Measurements from ENCODE around the gene RHOD.

RHOD gene

DNA sequence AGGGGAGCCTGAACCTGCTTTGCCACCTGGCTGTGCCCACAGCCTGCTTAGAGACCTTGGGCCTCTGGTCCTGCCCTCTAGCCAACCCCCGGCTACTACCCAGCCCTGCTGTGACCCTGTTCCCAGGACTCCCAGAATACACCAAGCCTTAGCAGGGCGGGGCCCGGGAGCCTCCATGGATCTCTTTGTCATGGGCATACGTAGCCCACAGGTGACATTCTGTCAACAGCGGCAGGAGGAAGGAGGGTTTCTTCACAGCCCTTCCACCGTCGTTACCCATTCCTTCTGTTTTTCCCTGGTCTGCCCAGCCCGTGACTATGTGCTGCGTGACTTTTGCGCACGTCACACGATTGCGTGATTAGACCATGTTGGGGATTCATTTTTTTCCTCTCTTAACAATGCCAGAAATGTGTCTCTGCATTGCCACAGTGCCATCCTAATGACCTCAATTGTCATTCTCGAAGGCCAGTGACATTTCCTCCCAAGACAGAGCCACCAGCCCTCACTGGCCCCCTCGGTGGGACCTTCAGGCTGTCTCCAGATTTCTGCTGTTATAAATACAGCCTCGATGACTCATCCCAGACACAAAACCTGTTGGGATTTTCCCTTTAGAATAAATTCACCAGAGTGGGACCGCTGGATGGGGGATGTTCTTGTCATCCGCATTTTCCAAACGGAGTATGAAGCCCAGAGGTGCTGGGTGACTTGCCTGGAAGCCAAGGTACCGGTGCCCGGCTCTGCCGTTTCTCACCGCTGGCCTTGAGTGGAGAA, 24.7 kb upstream of the RHOD start:
- DNase-seq (ENCODE audit: low read depth in 2 of 2), result no peak

DNA sequence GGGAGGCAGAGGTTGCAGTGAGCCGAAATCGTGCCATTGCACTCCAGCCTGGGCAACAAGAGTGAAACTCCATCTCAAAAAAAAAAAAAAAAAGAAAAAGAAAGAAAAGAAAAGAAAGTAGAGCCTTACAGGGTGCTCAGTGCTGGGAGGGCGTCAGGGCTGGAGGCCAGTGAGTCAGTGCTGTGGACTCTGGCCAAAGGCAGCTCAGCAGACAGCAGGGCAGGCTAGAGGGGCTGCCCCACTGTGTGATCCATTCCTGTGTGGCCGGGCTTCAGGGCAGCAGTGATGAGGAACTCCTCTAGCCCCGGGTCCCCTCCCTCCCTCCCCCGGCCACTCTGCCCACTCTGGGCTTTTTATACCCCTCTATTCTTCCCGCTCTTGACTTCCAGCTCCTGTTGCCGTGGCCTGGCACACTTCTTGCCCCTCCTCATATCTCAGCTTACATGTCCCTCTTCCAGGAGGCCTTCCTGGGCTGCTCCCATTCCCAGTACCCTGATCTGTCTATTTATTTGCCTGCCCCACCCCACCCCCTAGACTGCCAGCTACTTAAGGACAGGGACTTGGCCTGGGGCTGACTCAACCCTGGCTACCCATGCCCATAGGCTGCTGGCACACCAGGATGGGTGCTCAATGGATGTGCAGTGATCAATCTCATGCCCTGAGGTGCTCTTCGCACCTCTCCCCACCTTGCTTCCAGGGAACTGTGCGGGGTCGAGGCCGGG, 23.7 kb upstream of the RHOD start:
- peak in 1 of 2 experiments; percentile 44 for DNase-seq (ENCODE audit: low read depth in 2 of 2)

DNA sequence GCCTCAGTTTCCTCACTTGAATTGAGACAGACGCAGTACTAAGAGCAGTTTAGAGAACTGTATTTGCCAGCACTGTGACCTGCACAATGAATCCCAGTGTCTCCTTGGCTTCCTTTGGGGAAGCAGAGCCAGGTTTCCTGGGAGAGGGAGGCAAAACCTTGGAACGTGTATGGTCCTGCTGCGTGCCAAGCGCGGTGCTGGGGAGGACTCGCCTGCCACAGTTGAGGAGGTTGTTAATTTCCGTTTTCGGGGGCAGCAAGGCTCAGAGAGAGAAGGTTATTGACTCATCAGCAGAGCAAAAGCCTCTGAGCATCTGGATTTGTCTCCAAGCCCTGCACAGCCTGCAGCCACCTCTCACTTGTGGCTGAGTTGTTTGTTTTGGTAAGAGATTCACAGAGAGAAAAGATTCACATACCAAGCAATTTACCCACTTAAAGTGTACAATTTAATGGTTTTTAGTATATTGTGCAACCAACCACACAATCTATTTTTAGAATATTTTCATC, 22.9 kb upstream of the RHOD start:
- DNase-seq (ENCODE audit: low read depth in 2 of 2), result peak; percentile 94 to 95

DNA sequence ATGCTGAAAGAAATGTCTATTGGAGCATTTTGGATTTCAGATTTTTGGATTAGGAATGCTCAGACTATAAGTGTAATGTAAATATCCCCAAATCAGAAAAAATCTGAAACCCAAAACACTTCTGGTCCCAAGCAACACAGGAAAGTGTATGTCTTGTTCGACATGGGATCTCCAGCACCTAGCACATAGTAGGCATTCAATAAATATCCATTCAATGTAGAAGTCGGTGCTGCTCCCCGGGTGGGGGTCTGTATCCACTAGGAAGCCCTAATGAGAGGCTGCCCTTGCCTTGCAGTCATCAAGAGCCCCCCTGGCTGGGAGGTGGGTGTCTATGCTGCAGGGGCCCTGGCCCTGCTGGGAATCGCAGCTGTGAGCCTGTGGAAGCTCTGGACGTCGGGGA, 22.3 kb upstream of the RHOD start:
- no peak for DNase-seq (ENCODE audit: low read depth in 2 of 2)

DNA sequence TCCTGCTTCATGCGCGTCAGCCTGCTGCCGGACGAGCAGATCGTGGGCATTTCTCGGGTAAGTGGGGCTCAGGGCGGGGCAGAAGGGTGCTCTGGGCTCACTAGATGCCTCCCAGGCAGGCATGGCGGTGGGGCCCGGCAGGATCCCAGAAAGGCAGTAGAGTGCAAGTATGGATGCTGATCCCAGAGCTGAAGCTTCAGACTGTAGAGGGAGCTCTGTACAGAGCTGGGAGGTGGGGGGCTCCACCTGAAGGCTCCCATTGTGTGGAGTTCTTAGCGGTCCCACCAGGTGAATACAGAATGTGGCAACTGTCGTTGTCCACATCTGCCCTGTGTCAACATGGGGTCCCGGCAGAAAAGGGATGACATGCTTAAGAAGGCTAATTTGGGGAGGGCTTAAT, 16.5 kb upstream of the RHOD start:
- no peak for DNase-seq (ENCODE audit: low read depth in 2 of 2)

DNA sequence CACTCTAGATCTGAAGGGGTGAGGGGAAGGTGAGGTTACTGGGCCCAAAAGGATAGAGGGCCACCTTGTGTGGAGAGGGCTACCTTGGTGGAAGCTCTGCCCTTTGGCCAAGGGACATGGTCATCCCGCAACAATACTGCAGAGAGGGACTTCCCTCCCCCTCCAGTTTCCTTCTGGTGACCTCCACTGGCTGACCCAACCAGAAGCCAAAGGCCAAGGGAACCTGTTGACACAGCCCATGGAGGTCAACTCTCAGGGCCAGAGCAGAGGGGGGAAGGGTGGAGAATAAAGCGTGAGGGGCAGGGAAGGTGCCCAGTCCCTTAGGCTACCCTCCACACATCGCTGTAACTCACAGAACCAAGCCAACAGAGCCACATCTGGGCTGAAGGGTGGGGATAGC, 15.0 kb upstream of the RHOD start:
- DNase-seq (ENCODE audit: low read depth in 2 of 2), result no peak

DNA sequence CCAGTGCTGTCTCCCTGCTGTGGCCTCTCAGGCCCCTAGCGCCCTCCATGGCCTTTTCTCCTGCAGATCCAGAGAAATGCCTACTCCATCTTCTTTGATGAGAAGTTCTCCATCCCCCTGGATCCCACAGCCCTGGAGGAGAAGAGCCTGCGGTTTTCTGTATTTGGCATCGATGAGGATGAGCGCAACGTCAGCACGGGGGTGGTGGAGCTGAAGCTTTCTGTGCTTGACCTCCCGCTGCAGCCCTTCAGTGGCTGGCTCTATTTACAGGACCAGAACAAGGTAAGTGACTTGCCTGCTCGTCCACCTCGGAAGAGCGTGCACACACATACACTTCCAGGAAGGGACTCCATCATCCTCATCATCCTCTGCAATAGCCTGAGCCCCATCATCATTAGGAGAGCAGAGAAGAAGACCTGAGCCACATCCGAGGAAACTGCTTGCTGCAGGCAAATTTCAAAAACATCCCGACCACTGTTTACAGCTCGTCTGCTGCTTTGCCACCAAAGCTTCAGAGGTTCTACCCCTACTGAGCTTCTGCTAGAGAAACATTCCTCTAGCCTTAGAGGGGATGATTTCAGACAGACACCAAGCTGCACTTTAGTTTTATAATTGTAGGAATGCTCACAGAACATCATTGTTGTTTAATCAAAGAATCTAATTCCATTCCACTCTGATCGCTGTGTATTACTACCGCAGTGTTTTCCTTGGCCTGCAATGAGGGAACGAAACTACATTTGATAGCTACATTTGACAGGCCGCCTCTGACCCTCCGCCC, 12.9 kb upstream of the RHOD start:
- DNase-seq (ENCODE audit: low read depth in 2 of 2), result no peak

DNA sequence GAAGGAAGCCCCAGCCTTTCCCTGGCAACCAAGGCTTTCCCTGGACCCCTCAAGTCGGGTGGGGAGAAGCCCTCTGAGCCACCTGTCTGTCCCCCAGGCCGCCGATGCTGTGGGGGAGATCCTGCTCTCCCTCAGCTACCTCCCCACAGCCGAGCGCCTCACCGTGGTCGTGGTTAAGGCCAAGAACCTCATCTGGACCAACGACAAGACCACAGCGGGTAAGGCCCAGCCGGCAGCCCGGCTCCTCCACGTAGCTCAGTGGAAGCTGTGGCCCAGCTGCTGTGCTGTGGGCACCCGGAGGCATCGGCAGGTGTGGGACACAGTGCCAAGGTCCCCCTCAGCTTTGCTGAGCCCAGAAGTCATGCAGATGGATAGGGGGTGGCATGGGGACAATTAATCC, 12.2 kb upstream of the RHOD start:
- no peak for DNase-seq (ENCODE audit: low read depth in 2 of 2)

DNA sequence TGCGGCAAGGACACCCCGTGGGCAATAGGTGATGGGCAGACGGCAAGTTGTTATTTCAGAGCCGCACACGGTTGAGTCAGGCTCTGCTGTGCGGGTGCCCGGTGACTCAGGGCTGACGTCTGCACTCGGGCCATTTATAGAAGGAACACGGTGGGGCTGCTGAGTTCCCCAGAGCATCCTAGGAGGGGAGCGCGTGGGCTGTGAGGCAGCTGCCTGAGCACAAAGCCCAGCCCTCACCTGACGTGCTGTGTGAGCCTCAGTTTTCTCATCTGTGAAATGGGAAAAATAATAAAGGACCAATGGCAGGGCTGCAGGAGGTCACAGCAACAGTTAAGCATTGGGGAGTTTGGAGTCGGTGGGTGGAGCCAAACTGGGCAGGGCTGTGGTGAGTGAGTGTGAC, 11.3 kb upstream of the RHOD start:
- no peak for DNase-seq (ENCODE audit: low read depth in 2 of 2)

DNA sequence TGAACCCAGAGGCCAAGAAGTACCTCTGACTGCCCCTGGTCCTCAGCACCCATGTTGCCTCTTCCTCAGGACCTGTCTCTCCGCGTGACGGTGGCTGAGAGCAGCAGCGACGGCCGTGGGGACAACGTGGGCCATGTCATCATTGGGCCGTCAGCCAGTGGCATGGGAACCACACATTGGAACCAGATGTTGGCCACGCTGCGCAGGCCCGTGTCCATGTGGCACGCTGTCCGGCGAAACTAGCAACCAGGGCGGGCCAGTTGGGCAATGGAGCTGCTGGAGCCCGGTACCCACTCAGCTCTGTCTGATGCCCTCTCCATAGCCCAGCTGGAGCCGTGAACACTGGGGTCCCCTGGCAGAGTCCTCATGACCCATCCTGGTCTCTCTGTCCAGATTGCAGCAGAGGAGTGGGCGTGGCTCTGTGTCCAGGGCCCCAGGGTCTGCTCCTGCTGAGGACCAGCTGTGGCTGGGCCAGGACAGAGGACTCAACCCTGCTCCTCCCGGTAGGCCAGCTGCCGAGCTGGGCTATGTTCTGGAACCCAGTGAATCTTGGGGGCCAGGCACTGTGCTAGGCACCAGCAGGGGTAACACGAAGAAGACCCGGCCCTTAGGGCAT, 8.0 kb upstream of the RHOD start:
- DNase-seq (ENCODE audit: low read depth in 2 of 2), result no peak

DNA sequence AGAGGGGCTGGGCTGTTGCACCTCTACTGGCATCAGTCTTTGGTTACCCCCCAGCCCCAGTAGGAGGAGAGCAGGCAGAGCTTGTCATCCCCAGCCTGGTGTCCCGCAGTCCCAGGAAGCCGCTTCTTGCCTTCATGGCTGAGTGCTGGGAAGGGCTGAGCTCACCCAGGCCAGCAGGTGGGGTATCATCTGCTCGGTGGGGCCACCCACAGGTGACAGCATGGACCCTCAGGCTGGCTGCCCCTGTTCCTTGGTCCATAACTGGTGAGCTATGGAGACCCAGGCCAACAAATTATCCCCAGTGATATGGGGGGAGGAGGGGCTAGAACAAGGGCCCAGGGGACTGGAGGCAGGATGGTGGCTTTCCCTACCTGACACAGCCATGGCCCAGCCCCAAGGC, 6.5 kb upstream of the RHOD start:
- no peak for DNase-seq (ENCODE audit: low read depth in 2 of 2)

DNA sequence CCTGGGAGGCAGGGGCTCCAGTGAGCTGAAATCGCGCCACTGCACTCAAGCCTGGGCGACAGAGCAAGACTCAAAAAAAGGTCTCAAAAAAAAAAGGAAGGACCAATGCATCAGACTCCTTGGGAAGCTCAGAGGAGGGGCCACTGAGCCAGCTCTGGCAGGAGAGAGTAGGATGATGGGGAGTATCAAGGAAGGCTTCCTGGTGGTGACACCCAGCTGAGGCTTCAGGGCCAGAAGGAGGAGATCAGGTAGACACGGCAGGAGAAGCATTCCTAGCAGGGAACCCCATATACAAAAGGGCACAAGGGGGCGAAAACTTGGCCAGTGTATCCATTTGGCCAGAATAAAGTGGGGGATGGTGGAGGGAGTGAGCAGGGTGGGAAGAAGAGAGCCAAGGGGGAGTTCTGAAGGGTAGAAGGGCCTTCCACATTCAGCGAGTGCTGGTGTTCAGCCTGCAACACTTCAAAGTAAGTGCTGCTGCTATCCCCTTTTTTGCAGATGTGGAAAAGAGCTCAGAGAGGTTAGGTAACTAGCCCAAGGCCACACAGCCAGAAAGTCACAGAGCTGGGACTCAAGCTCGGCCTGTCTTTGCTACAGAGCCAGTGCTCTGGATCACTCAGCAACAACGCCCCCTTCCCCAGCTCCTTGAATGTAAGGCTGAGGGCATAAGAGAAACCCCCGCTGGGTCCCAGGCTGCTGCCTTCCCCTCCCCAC, 5.3 kb upstream of the RHOD start:
- no peak for DNase-seq (ENCODE audit: low read depth in 2 of 2)

DNA sequence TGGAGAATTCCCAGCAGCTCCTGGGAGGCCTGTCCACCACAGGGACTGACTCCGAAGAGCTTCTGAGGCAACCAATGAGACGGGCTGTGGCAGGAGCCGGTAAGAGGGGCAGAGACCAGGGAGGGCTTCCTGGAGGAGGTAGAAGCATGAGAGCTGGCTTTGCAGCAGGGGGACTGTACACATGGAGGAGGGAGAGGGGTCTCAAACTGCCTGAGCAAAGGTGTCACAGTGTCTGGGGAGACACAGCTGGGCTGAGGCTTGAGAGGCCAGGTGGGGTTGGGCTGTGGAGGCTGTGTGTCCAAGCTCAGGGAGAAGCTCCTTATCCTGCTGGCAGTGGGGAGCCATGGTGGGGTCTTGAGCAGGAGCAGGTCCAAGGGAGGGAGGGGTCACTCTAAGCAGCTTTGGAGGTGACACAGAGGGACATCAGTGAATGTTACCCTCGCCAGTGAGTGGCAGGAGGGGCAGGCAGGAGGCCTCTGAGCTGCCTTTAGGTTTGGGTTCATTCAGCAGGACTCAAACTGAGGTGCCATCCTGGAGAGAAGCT, 4.6 kb upstream of the RHOD start:
- no peak for DNase-seq (ENCODE audit: low read depth in 2 of 2)

DNA sequence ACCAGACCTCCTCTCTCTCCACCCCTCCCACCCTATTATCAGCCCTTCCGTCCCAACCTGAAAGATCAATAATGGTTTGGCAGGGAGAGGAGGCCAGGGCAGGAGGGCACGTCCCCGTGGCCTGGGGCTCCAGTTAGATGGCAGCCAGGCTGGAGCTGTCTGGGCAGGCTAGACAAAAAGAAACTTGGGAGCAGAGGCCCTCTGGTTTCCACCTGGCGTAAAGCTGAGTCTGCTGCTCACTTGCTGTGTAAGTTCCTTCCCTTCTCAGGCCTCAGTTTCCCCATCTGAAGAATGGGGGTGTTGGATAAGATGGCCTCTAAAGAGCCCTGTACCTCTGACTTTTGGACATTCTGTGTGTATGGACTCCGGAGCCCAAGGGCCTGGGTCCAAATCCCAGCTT, 3.8 kb upstream of the RHOD start:
- DNase-seq (ENCODE audit: low read depth in 2 of 2), result no peak

DNA sequence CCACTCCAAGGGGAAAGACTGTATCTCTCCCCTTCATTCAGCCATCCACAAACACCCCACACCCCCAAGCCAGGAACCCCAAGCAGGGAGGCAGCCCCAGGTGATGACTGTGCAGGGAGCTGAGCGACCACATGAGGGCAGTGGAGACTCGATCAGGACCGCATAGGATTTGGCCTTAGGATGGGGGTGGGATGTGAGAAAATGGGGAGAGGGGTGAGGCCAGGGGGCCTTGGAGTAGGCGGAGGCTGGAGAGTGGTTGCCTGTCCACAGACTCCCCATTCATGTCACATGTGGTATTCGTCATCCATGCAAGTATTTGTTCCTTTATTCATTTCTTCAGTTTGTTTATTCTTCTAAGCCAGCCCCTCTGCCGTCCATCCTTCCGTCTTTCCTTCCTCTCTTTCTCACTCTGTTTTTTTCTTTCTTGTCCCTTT, 2.7 kb upstream of the RHOD start:
- no peak for DNase-seq (ENCODE audit: low read depth in 2 of 2)

DNA sequence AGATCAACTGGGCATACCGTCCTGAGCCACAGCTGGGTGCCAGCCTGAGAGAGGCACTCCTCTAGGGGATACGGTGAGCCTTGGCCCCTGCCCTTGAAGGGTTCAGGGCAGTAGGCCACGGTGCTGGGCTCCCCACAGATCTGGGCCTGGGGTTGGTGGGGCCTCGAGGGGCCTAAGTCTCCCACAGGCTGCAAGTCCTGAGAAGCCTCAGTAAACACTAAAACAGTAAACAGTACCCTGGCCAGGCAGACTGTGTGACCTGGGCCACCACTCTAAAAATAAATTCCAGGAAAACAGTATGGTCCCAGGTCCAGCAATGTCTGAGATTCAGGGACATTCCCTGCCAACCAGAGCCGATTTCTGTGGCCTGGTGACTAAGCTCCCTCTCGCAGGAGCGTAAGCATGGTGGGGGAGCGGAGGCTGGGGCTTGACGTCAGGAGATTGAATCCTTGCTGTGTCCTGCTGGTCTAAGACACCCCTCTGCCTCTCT, 2.3 kb upstream of the RHOD start:
- no peak for DNase-seq (ENCODE audit: low read depth in 2 of 2)

DNA sequence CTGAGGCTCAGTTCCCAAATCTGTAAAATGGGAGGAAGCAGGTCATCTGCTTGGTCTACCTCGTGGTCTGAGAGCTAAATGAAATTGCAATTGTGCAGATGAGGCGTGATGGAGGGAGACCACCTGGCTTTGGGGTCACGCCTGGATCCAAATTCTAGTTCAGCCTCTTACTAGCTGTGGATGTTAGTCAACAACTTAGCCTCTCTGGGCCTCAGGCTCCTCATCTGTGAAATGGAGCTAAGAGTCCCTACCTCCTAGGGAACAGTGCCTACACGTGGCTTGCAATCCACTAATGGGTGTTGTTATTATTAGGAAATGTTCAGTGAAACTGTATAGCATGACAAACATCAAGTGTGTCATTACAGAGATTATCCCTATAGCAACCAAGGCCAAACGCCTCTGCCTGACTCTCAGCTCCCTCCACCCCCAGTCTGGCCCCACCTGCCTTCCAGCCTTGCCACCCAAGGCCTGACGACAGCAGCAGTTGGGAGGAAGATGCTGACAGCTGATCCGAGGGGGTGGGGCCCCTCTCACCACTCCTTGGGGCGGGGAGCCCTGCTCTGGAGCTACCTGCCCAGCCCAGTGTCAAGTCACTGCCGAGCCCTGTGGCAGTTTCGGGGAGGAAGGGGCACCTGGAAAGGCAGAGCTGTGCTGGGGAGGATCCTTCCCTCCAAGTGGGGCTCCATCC, 1.7 kb upstream of the RHOD start:
- no peak for DNase-seq (ENCODE audit: low read depth in 2 of 2)

DNA sequence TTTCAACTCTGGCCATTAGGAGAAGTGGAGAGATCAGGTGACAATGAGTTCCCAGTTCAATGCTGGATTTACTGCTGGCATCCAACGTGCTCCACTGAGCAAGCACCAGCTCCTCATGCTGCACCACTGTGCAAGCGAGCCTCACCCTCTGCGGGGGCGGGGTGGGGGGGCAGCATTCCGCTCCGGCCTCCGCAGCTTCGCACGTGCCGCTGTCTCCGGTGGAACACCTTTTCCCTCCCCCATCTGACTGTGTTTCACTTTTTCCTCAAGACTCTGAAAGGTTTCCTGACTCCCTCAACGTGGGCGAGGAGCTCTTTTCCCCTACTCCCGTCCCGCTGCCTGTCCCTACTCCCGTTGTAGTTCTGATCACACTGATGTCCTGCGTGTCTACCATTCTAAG, 835 bp upstream of the RHOD start:
- DNase-seq (ENCODE audit: low read depth in 2 of 2), result no peak

DNA sequence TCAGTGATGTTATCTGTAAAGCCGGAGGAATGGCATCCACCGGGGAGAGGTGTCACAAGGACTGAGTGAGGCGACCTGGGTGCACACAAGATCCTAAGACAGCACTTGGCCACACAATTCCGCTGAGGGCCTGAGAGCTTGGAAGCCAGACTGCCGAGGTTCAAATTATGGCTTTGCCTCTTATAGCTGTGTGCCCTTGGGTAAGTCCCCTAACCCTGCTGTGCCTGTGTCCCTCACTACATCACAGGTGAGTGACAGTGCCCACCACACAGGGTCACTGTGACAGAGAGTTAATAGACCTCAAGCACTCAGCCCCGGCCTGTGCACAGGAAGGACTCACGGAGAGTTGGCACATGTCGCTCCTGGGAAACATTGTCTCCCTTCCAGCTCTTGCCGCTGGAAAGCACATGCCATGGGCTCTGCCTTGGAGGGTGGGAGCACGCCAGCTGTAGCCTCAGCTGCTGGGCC, 592 bp downstream of the RHOD start:
- no peak for DNase-seq (ENCODE audit: low read depth in 2 of 2)

DNA sequence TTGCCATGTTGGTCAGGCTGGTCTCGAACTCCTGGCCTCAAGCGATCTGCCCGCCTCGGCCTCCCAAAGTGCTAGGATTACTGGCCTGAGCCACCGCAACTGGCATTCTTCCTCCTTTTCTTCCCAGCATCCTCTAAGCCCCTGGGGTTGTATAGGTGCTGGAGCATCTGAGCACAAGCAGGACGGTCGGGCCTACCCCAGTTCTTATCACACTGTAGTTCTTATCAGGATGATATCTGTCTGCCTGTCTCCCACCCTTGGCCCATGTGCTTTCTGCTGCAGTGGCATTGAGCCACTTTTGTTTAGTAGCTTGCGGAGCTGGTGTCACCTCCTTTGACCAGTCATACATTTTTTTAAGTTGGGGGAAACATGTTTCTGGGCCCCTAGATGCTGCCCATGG, 1.9 kb downstream of the RHOD start:
- DNase-seq (ENCODE audit: low read depth in 2 of 2), result no peak
